Left ventricle myocardium superior (tissue), 1 donor: ENCODE results near the gene EIF2S1. TPM values are rescaled to one million over a fixed set of nuclear protein-coding genes. Genes with fewer than 3 reads are reported as not detected.
"Not testable (repeated sequence)": the region's sequence is repeated elsewhere in the genome, so short reads cannot be mapped to it uniquely, and the experiment has no call there.

Source experiments
- ATAC-seq: fragments of 200-7000 bp; cut with Tn5 transposase; one replicate; pipeline ENCODE4 v1.9.1; 2020; ENCODE audit warnings: mild to moderate bottlenecking, moderate library complexity
- DNase-seq: peaks from one replicate; pipeline ENCODE4 v3.0.0-alpha.2; 2020
- intact Hi-C: fragments of 100-400 bp; cut with micrococcal nuclease; formaldehyde crosslinking; loops from one replicate; pipeline ENCODE4 v1.11.0; 2022
- long read RNA-seq: library from polyadenylated mRNA; unstranded; transcript quantifications from one replicate; pipeline ENCODE4 v2.0.0, GENCODE V29; 2021
- total RNA-seq: library from RNA; stranded (reverse); fragmentation: NEBNext Ultra II Directional; extraction: Animal tissue kit (Norgen Biotek cat#: 25700); gene quantifications from one replicate; pipeline ENCODE4 v1.2.1, GENCODE V29; 2021
- donor health status: DM: no; HTN: yes; CAD: no; lungs with severe emphysema.

The EIF2S1 gene
- 104 TPM for total RNA-seq
- long read RNA-seq, full-length matches to known transcripts, result 108 of 113 reads
- long read RNA-seq, partial matches to known transcripts, result 2 of 113 reads
- long read RNA-seq, other reads (novel, unspliced or antisense), result 3 of 113 reads

DNA sequence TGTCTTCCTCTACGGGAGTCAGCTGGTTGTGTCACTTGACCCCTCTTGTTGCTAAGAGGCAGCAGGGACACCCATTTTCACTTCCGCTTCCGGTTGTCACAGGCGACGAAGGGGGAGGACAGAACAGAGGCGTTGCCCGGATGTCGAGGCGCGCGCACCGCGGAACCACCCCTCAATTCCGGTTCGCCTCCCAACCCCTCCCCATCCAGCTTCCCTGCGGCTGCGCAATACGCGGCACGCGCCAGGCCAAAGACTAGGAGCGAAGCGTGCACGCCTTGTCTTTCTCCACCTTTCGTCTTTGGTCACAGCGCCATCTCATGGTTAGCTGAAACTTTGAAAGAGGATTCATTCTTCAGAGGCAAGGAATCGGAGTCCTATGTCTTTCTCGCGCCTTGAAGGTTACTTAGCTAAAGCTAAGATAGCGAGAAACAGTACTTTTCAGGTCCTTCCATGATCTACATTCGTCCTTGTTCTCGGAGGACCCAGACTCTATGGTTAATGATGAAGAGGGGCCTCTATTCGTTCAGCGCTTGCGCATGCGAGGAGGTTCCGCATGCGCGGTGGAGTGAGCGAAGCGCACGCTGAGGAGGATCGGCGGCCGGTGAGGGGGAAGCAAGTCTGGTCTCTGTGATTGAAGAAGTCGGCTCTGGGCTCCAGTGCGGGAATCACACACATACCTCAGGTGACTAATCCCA, at the start of gene EIF2S1, which contains the start of gene ATP6V1D:
EIF2S1 (plus strand) TSS at position 554 of the 695 bp plus-strand sequence. CDS start 4,440 bp downstream, outside the sequence.
ATP6V1D (minus strand) TSS at position 30 of the 695 bp plus-strand sequence. CDS start 106 bp downstream, outside the sequence.
- ATAC-seq (peak; percentile 98), DNase-seq (peak; percentile 100)
- intact Hi-C loops, result no loop called here

DNA sequence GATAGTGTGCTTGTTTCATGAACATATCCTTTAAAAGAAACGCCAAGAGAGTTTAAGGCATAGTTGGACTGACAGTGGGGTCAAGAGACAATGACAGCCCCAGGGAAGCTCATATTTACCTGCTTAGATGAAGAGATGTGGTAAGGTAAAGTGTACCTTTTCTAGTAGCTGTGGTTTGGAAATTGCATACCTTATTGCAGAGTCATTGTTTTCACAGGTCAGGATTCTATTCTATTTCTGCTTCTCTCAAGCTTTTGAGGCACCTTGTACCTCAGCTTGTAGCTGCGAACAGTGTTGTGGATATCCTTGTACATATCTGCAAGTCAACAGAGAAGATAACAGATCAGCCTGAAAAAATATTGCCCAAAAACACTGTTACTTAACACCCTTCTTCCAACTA, 48.3 kb upstream of the EIF2S1 start:
- DNase-seq (no peak), ATAC-seq (no peak)
- intact Hi-C loops, result no loop called here

DNA sequence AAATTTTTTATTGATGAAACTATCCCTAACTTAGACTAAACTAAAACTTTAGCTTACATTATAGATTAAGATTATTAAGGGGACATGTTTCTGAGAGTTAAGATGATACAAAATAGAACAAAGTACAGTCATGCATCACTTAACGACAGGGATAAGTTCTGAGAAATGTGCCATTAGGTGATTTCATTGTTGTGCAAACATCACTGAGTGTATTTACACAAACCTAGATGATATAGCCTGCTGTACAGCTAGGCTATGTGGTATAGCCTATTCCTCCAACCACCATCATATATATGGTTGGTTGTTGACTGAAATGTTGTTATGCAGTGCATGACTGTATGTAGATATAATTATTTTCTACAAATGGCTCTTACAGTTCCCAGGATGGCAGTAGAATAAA, 47.0 kb upstream of the EIF2S1 start:
- DNase-seq, result no peak
- ATAC-seq, result no peak
- intact Hi-C loops, result no loop called here

DNA sequence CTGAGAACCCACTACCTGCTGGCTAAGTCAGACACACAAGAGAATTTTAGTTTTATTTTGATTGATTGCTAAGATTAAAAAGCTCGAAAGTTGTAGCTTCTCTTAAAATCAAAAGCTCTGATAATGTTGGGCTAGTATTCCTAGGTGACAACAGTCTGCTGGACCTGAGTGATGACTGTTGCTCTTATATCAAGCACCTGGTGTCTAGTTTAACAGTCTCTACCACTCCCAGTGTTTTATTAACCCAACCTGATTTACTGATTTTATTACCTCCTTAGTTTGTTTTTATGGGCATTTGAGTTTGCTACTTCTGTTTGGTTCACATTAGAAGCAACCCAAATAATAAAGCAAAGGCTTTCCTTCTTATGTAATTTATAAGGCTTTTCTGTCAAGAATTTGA, 42.3 kb upstream of the EIF2S1 start:
- ATAC-seq, result no peak
- intact Hi-C loops, result no loop called here
- DNase-seq, result no peak

DNA sequence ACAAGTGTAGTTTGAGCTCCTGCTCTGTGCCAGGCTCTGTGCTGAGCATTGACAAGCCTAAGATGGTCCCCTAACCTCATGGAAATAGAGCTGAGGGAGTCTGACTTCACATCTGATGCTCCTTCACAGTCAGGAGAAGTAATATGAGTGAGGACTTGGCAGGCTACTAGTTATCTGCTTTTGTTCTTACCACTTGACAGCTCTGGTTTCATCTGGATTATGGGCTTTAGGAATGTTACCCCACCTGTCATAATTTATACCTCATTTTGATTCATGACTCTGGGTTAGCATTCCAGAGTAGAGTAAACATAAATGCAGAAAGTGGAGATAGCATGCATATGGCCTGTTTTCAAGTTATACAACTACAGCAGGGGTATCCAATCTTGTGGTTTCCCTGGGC, 41.0 kb upstream of the EIF2S1 start:
- no peak for DNase-seq
- intact Hi-C loops, result no loop called here
- ATAC-seq, result no peak

DNA sequence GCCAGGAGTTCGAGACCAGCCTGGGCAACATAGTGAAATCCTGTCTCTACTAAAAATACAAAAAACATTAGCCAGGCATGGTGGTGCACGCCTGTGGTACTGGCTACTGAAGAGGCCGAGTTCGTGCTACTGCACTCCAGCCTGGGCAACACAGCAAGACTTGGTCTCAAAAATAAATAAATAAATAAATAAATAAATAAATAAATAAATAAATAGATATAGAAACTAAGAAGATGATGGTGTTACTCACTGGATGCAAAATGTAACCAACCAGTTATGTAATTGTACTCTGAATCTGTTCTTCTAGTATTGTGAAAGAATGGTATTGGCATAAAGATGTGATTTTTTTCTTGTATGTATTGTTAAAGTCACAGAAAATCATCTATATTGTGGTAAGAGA, 30.5 kb upstream of the EIF2S1 start:
- DNase-seq, ATAC-seq, intact Hi-C loops: not testable (repeated sequence)

DNA sequence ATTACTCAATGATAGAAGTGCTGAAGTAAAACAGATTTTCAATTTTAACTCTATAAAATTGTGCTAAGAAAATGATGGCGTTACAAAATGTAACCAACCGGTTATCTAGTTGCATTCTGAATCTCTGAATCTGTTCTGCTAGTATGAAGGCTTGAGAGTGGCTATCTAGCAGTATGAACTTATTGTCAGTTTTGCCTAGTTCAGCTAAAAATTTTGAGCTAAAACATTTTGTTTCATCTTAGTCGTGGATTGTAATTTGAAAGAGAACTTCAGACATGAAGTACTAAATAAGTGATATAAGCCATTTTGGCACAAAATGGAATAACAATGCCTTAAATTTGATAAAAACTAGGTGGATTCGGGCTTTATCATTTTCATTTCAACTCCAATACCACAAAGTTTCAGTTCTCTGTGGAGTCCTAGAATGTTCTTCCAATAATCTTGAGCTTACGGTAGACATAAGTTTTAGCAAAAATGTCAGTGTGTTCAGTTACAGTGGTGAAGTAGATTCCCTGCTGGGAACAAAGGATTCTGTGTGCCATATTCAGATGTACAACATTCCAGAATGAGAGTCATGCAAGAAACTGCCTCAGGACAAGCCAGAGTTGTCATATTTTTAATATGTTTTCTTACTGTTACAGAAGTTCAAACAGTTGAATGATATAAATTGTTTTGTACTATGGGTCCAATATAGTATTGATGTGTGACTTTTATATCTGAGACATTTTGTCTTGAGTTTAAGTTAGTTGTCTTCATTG, 28.6 kb upstream of the EIF2S1 start:
- DNase-seq (no peak), ATAC-seq (no peak)
- intact Hi-C loops, result no loop called here

DNA sequence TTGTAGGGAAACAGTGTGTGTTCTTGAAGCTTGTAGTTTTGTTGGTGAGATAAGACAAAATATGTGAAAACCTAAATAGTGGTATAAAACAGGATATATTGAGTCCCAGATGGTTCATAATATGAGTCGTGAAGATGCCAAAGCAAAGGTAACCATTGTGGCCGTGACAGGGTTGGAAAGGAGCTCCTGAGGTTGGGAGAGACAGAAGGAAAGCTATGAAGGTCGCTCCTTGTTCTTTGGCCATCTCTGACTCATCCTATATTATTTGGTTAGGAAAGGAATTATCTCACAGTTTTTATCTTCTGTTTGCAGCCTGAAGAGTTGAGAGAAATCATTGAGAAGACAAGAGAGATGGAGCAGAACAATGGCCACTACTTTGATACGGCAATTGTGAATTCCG, 27.7 kb upstream of the EIF2S1 start:
- ATAC-seq (no peak), DNase-seq (no peak)
- intact Hi-C loops, result no loop called here

DNA sequence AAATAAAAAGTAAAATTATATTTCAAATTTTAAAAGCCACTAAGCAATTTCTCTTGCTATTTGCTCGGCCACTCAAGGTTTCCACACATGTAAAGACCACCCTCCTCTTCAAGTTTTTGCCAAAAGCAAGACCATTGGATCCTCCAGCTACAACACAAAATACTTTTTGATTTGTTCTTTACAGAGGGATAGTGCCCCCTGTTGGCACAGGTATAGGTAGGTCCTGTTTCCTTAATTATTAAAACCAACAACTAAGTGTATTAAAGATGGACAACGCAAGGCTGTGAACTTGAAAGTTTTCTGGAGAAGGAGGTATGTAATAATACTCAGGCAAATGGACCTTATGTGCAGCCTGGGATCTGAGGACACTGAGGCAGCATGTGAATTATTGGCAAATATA, 24.3 kb upstream of the EIF2S1 start:
- intact Hi-C loops, result no loop called here
- DNase-seq (no peak), ATAC-seq (no peak)

DNA sequence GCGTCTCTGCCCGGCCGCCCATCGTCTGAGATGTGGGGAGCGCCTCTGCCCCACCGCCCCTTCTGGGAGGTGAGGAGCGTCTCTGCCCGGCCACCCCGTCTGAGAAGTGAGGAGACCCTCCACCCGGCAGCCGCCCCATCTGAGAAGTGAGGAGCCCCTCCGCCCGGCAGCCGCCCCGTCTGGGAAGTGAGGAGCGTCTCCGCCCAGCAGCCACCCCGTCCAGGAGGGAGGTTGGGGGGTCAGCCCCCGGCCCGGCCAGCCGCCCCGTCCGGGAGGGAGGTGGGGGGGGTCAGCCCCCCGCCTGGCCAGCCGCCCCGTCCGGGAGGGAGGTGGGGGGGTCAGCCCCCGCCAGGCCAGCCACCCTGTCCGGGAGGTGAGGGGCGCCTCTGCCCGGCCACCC, 18.9 kb upstream of the EIF2S1 start:
- intact Hi-C loops, DNase-seq, ATAC-seq: not testable (repeated sequence)

DNA sequence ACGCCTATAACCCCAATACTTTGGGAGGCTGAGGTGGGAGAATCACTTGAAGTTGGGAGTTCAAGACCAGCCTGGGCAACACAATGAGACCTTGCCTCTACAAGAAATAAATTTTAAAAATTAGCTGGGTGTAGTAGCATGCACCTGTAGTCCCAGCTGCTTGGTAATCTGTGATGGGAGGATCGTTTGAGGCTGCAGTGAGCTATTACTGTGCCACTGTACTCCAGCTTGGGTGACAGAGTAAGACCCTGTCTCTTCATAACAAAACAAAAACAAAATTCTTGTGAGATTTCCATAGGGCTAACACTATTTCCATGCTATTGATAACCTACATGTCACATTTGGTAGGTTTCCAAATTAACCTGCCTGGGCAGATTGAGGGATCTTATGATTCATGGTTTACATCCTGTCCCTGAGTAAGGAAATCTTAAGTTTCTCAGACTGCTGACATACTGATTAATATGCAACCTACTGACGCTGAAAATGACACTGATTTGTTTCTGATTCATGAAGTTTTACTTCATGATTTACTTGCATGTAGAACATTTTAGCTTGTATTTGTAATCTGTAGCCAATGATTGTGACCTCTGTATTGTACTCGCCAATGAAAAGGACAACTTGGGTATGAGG, 16.4 kb upstream of the EIF2S1 start:
- ATAC-seq (no peak), DNase-seq (no peak)
- intact Hi-C loops, result no loop called here

DNA sequence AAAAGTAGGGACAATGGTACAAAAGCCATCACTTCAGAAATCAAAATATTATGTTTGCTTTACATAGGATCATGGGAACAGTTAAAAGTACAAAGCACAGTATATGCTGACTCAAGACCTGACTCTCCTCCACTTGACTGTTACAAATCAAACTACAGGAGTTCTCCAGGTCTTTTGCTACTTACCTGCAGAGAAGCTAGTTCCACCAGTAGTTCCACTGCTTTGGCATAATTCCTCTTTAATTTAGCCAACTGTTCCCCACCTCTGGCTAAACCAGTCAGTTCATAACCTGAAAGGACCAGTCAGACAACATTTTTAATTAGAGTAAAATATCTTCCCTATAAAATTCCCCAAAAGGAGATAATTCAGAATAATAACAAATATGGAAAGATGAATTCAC, 14.5 kb upstream of the EIF2S1 start:
- DNase-seq, result no peak
- intact Hi-C loops, result no loop called here
- no peak for ATAC-seq

DNA sequence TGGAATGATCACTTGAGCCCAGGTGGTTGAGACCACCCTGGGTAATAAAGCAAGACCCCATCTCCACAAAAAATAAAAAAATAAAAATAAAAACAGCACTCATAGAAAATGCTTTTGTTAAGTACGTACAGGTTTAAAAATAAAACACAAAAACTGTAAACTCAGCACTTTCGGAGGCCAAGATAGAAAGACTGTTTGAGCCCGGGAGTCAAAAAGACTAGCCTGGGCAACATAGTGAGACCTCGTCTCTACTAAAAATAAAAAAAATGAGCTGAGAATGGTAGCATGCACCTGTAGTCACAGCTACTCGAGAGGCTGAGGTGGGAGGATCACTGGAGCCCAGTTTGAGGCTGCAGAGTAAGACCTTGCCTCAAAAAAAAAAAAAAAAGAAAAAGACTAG, 8.1 kb upstream of the EIF2S1 start:
- no peak for ATAC-seq
- intact Hi-C loops, result no loop called here
- DNase-seq, result no peak

DNA sequence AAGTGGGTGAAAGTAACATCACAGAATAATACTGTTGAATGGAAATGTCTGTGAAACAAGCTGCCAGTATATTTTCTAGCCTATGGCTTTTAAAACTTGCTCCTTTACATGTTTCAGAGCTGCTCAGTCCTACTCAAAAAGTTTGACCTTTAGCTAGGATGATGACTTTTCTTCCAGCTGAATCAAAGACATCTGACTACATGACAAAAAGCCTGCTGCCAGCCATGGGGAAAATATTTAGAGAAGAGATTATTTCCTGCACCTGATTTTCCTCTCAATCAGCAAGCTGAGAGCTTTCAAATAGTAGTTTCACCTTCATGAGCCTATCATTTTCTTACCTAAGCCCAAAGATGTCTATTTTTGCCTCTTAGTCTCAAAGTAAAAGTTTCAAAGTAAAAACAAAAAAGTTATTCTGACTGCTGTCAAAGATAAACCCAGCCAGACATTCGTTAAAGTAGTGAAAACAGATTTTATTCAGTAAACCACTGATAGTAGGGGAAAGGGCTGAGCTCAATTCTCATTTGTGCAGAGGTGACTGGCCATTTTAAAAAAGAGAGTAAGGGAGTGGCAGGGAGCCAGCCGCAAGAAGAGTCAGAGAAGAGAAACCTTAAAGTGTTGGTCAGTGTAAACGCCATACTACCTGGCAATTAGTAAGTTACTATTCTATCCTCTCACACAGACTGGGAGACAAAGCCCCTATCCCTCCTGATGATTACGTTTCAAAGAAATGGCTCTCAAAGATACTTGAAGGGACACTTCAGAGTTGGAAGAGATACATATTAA, 2.8 kb upstream of the EIF2S1 start:
- DNase-seq (no peak), ATAC-seq (no peak)
- intact Hi-C loops, result no loop called here

DNA sequence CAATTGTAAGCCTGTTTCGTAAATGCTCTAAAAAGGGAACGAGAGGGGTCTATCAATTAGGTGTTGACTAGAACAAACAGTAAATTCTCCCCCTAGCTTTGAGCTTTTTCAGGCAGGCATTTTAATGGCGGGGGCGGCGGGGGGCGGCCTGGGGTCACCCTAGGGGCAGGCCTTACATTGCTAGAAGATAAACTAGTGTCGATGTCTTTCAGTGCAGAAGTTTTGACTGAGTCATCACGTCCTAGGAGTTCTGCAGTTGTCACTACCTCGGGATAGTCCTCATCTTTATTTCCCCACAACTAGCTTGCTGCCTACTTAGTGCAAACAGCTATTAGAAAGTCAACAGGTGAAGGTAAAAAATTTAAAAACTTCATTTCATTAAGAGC, 2.2 kb upstream of the EIF2S1 start:
- intact Hi-C loops, result no loop called here

DNA sequence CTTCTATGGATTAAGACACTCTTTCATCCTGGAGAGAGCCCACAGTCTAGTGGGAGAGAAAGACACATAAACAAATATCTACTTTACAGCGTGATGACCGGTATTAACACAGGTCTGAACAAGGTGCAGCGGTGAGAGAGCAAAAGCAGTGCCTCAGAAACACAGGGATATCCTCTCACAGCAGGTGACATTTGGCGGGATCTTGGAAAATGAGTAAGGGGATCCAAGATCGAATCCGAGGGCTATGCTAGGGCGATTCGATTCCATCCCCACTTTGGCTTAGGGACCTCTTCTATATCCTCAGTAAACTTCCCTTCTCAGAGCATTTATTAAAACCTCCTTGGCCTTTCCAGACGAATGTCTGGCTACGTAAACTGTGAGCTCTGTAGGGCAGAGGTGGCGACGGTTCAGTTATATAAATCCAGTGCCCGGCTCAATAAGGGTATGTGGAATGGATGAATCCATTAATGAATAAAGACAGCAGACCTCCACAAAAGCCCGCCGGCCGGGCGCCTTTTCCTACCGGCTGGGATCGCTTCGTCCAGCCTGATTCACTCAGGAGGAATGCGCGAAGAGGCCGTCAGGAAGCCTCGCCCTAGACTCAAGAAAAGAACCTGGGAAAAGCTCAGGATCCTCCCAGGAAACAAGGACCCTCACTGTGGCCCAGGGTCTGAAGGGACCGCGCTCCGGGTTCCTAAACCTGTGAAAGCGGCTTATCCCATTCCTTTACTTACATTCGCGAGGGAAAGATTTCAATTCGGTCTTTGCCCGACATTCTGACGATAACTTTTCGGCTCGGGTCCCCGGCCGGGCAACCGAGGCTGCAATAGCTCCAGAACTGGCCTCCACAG, 979 bp upstream of the EIF2S1 start:
- no peak for ATAC-seq
- intact Hi-C loops, result no loop called here
- no peak for DNase-seq

More for the DNA sequence above, 2.2 kb upstream of the EIF2S1 start:
- ATAC-seq (no peak), DNase-seq (no peak)

DNA sequence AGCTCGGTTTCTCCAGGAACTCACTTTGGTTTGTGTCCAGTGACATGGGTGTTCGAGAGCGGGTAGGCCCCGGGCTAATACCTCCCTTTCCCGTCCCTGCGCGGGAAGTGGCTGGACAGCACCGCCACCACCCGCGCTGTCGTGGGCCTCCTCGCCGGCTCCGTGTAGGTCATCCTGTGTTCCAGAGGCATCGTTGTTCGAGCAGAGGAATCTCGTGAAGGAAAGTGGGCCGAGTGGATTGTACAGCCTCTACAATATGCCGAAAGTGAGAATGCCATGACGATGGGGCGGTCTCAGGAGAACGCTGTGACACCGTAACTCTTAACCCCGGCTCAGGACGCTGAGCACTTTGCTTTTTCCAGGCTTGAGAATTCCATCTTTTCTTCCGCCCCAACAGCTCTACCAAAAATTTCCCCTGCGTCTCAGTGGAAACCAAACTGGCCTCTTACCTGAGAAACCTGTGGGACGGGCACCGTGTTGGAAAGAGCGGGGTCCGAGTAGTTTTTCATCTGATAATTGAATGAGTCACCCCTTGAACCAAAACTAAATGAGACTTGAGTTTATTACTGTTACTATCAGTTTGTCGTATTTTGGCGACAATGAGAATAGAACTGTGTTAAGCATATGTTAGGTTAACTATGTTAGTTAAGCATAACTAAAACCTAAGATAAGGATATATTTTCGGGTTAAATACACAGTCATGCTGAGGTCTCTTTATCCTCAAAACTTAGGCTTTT, 510 bp downstream of the EIF2S1 start:
- ATAC-seq, result peak; percentile 39
- intact Hi-C loops, result no loop called here

DNA sequence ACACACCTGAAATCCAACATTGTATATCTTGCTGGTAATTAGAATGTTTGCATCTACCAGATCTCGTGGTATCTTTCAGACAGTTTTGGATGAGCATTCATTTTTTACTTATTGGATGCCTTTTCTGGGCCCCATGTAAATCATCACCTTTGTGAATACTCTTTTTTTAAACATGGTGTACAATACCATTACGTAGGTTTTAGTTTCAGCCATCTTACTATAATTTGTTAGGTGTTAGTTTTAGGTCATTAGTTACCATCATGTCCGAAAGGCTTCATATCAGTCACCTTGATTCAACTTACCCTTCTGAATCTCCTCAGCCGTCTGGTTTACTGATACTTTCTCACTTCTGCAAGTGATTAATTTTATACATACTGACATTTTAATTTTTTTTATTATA, 5.3 kb downstream of the EIF2S1 start:
- intact Hi-C loops, result no loop called here
- DNase-seq (no peak), ATAC-seq (no peak)

More for the DNA sequence above, 510 bp downstream of the EIF2S1 start:
- DNase-seq, result no peak
